DMS53 treated with DMSO at 0.1 percent for 48 hours (cell line): ENCODE data around the gene TCF19.

Source experiments
- DNase-seq: peaks from one replicate; lab custom pipeline; 2025; ENCODE audit not compliant: unreplicated experiment; lab: John Stamatoyannopoulos, UW

Gene TCF19

DNA sequence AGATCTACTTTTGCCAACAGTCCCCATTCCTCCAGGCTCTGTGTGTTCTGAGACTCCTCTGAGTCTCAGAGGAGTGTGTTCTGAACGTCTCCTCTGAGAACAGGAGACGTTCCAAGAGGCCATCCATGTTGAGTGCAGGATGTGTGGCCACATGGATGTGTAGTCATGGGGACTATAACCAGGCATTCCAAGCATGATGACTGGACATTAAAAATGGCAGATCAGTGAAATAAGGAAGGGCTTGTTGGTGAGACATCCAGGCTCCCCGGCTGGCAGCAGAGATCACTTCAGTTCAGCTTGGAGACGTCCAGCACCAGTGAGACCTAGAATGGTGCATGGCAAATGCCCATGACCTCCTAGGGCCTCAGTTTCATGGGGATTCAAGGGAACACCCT, 46.4 kb downstream of the TCF19 start:
- no peak for DNase-seq

DNA sequence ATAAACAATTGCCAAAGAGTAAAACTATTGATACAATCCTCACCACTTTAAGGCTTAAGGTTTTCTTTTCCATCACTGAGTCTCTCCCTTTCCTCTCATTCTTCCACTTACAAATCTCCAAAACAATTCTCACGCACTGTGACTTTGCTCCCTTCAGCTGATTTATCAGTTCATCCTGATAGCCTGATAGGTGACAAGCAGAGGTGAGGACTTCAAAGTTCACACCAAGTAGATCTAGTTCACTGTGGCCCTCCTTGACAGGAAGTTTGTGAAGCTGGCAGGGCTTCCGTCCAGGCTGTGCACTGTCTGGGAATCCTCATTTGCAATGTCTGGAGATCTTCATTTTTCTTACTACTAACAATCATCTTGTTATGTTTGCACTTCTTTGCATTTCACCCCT, 47.2 kb downstream of the TCF19 start:
- DNase-seq, result no peak

DNA sequence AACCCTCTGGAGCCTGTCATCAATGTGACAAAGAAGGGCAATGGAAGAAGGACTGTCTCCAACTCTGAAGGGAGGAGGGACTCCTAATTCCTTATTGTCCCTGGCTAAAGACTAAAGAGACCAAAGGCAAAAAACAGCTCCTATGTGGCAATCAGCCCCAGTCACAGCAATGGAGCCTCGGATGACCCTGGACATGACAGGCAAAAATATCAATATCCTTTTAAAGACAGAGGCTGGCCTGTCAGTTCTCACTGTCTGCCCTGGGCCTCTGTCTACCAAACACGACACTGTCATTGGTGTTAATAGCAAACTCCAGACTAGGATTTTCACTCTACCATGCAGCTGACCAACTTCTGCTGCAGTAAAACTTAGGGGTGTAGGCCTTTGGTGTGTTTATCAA, 50.1 kb downstream of the TCF19 start:
- DNase-seq, result no peak

DNA sequence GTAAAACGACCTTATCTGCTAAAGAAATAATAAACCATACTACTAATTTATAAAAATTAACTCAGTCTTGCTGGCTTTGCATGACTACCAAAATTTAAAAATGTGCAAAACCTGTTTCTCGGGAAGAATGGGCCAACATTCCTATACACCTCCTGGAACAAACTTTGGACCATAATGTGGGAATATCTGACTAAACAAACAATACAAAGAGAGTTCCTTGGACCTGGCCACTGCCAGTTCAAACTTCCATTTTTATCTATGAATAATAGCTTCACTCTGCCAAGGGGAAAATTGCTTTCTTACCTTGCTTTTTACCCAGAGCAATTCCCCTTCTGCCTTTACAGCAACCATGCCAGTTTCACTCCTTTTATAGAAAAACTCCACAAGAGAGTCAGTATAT, 50.7 kb downstream of the TCF19 start:
- DNase-seq, result no peak

DNA sequence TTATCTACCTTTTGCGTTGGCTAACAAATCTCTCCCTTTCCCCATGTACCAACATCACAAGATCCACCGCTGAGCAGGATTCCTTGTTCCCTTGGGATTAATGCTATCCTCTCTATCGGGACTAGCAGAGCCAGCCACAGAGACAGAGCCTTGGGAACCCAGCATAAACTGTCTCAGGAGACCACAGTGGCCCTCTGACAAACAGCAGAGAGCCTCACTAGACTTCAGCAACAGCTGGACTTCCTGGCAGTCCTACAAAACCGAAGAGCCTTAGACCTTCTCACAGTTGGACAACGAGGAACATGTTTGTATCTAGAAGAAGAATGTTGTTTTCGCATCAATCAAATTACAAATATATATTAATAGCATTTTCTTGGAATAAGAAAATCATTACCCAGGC, 51.7 kb downstream of the TCF19 start:
- no peak for DNase-seq

DNA sequence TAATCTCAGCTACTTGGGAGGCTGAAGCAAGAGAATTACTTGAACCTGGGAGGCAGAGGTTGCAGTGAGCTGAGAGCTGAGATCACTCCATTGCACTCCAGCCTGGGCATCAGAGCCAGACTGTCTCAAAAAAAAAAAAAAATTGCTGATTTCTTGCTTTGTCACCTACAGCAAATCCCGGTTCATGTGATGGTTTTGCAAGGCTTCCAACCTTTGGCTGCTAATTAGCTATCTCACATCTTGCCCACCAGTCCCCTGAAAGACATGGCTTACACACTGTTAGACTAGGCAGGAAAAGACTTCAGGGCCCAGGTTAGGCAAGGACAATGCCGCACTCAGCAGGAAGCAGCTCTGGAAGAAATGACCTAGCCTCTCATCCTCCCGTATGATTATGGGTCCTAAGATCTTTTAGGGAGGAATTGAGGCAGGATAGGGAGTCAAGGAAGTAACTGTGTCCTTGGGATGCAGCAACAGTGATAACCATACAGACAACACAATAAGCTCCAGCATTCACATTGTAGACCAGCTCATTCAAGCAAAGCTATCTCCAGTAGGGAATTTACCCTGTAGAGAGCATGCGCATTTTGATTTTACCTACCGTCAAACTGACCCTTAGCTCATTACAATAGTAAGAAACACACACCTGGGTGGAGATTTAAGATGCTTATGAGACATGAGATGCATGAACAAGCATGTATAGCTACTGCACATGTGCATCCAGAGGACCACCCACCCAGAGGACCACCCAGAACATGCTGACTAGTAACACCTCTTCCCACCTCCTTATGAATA, 52.5 kb downstream of the TCF19 start:
- DNase-seq, result no peak
